Measurements from ENCODE around the gene GNAT1. TPM values are rescaled to one million over a fixed set of nuclear protein-coding genes. Genes with fewer than 3 reads are reported as not detected.

Gene GNAT1
- total RNA-seq, 1 experiment from 2014 or later = not detected

DNA sequence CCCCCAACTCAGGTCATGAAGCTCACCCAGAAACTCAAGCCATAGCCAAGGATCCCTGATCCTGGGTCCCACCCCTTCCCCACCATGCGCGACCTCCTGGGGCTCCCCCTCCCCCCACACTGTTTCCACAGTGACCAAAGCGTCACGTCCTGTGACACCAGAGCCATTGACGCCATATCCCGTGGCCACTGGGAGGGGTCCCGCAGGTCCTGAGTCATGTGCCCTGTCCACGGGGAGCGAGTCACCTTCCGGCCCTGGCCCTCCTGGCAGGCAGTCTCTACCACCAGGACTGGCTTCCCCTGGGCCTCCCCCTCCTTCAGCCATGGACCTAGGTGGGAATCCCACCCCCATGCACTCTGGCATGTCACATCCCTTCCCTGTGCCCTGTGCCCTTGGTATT, 20.7 kb upstream of the GNAT1 start:
- H2AK5ac ChIP-seq (ENCODE audit: insufficient read length, low read length) = no peak overlapping the region
- H4K20me1 ChIP-seq (ENCODE audit: control insufficient read depth, insufficient read depth, insufficient read length) = no peaks in the 10 kb centered on the region
- no peak overlapping the region for H3K23ac ChIP-seq (ENCODE audit: insufficient read length, low read depth, low read length)
- no peaks in the 10 kb centered on the region for H3K27me3 Mint-ChIP-seq (ENCODE audit: low read depth)
- no peaks in the 10 kb centered on the region for H3K27me3 ChIP-seq (ENCODE audit: insufficient read depth, low read length)
- no peak overlapping the region; the same call in 1 of the 2 replicates for H3K14ac ChIP-seq (ENCODE audit: insufficient read depth, low read length)
- no peaks in the 10 kb centered on the region for H3K79me2 ChIP-seq (ENCODE audit: insufficient read depth, low read length)
- H3T11ph ChIP-seq (ENCODE audit: low read length) = no peak overlapping the region
- H3K18ac ChIP-seq (ENCODE audit: insufficient read length, low read depth, low read length) = no peak overlapping the region
- no peak overlapping the region for H3K4me2 ChIP-seq (ENCODE audit: insufficient read depth, insufficient read length, low read length)
- H3K27ac Mint-ChIP-seq = peak overlapping the region in 2 of 3 experiments; percentile 27 to 87; a peak in 2 of 7 replicates
- H2BK120ac ChIP-seq (ENCODE audit: low read depth, low read length, poor library complexity, severe bottlenecking) = no peak overlapping the region
- no peak overlapping the region for H2BK5ac ChIP-seq (ENCODE audit: insufficient read length, low read length)
- no peaks in the 10 kb centered on the region for H3K79me1 ChIP-seq (ENCODE audit: insufficient read depth, low read depth, low read length, poor library complexity, severe bottlenecking)
- H3K56ac ChIP-seq (ENCODE audit: insufficient read length, low read depth, low read length) = no peak overlapping the region
- H3K9ac ChIP-seq (ENCODE audit: extremely low read depth, insufficient read length, low read length) = no peak overlapping the region
- no peak overlapping the region; a peak in 1 of 5 replicates for H3K4me3 Mint-ChIP-seq
- no peak overlapping the region for H2BK20ac ChIP-seq (ENCODE audit: low read depth, low read length, poor library complexity, severe bottlenecking)
- no CpG with 5 or more reads among the region's 10 CpGs for WGBS (ENCODE audit: extremely low coverage, insufficient read length, low lambda C conversion rate)
- no peak overlapping the region for H2BK12ac ChIP-seq (ENCODE audit: insufficient read length, low read depth, low read length)
- no peak overlapping the region for H2BK15ac ChIP-seq (ENCODE audit: low read depth, low read length)
- H3K27ac ChIP-seq (ENCODE audit: insufficient read length, low read depth, low read length) = no peak overlapping the region
- peaks cover 5% of the 10 kb centered on the region; the same call in 1 of the 2 replicates for H3K4me1 ChIP-seq (ENCODE audit: insufficient read depth, low read length)
- peaks cover 4 to 18% (median 5%) of the 10 kb centered on the region in 3 experiments for H3K36me3 Mint-ChIP-seq (ENCODE audit: insufficient read depth in 1 of 3, low read depth in 3 of 3)
- TF ChIP-seq, protein P1, sequence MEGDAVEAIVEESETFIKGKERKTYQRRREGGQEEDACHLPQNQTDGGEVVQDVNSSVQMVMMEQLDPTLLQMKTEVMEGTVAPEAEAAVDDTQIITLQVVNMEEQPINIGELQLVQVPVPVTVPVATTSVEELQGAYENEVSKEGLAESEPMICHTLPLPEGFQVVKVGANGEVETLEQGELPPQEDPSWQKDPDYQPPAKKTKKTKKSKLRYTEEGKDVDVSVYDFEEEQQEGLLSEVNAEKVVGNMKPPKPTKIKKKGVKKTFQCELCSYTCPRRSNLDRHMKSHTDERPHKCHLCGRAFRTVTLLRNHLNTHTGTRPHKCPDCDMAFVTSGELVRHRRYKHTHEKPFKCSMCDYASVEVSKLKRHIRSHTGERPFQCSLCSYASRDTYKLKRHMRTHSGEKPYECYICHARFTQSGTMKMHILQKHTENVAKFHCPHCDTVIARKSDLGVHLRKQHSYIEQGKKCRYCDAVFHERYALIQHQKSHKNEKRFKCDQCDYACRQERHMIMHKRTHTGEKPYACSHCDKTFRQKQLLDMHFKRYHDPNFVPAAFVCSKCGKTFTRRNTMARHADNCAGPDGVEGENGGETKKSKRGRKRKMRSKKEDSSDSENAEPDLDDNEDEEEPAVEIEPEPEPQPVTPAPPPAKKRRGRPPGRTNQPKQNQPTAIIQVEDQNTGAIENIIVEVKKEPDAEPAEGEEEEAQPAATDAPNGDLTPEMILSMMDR (conservative IDR thresholded peaks at IDR 0.05) = no peak
- no peaks in the 10 kb centered on the region for H3K23me2 ChIP-seq (ENCODE audit: insufficient read length, low read depth, low read length, poor library complexity, severe bottlenecking)
- peaks cover 27 to 41% of the 10 kb centered on the region in 2 experiments for H3K4me1 Mint-ChIP-seq
- DNase-seq = no peak
- no peaks in the 10 kb centered on the region for H3K9me3 ChIP-seq (ENCODE audit: control insufficient read depth, low read depth, low read length)
- H4K91ac ChIP-seq (ENCODE audit: insufficient read length, low read depth, low read length) = no peak overlapping the region
- H2AFZ ChIP-seq (ENCODE audit: low read length) = no peak overlapping the region
- no peaks in the 10 kb centered on the region for H3K9me3 Mint-ChIP-seq
- H3K4ac ChIP-seq (ENCODE audit: low read depth, low read length) = no peak overlapping the region
- no peak overlapping the region for H4K5ac ChIP-seq (ENCODE audit: insufficient read length, low read depth, low read length)
- no peak overlapping the region for H4K8ac ChIP-seq (replicated peaks; ENCODE audit: insufficient read length, low read depth, low read length)
